Tibial artery (tissue), 4 donors: ENCODE results near the gene ATP10B.

Experiments
- DNase-seq, 2 donors: peaks; one replicate each; pipeline ENCODE4 v3.0.0-alpha.2; 2019
- H3K27ac ChIP-seq, 2 donors: fragments of 200-600 bp; sonication (generic) in 1 of 2; 1 replicate in 1 of 2; 2 replicates in 1 of 2; pipeline ENCODE4 v1.5.1; 2018 to 2019; ENCODE audit warnings: mild to moderate bottlenecking in 1 of 2
- H3K27me3 ChIP-seq, 2 donors: fragments of 200-600 bp; sonication (generic) in 1 of 2; one replicate each; pipeline versions ENCODE4 v1.5.1 to v1.6.0; 2016 to 2019
- H3K36me3 ChIP-seq, 3 donors: fragments of 200-600 bp; sonication (generic) in 2 of 3; one replicate each; pipeline ENCODE4 v1.5.1; 2016 to 2019; ENCODE audit warnings: mild to moderate bottlenecking in 2 of 3
- H3K4me1 ChIP-seq, 4 donors: fragments of 200-600 bp; sonication (generic) in 2 of 4; 1 replicate in 3 of 4; 2 replicates in 1 of 4; pipeline ENCODE4 v1.5.1; 2016 to 2019
- H3K4me3 ChIP-seq, 2 donors: fragments of 200-600 bp; sonication (generic) in 1 of 2; 1 replicate in 1 of 2; 2 replicates in 1 of 2; pipeline ENCODE4 v1.5.1; 2018 to 2019; ENCODE audit warnings: mild to moderate bottlenecking in 2 of 2
- H3K9me3 ChIP-seq, 3 donors: fragments of 200-600 bp; sonication (generic) in 1 of 3; one replicate each; pipeline ENCODE4 v1.5.1; 2016 to 2019
- CTCF ChIP-seq, 2 experiments: fragments of 200-600 bp in 1 of 2; fragments of 450-650 bp in 1 of 2; IDR thresholded peaks; one replicate each; pipeline ENCODE4 v1.5.1; 2017 to 2019; ENCODE audit warnings: antibody characterized with exemption in 2 of 2, mild to moderate bottlenecking in 1 of 2, moderate library complexity in 1 of 2
- intact Hi-C: fragments of 100-400 bp; cut with DNase I; formaldehyde crosslinking; loops from one replicate; pipeline ENCODE4 v1.15.0; 2023; ENCODE audit warnings: low total_unique reads

The ATP10B gene

GRCh38 chr5:160646033-160646432 lies 206.0 kb downstream of the ATP10B start:
- H3K4me3 ChIP-seq, result no peak overlapping the region
- TF ChIP-seq CTCF (IDR thresholded peaks at IDR 0.05), result no peak
- intact Hi-C loops, result no loop called here
- no peak for DNase-seq
- H3K27ac ChIP-seq, result no peak overlapping the region
- H3K4me1 ChIP-seq, result no peaks in the 10 kb centered on the region
- H3K36me3 ChIP-seq, result no peaks in the 10 kb centered on the region
- no peaks in the 10 kb centered on the region for H3K9me3 ChIP-seq
- no peaks in the 10 kb centered on the region for H3K27me3 ChIP-seq

DNA sequence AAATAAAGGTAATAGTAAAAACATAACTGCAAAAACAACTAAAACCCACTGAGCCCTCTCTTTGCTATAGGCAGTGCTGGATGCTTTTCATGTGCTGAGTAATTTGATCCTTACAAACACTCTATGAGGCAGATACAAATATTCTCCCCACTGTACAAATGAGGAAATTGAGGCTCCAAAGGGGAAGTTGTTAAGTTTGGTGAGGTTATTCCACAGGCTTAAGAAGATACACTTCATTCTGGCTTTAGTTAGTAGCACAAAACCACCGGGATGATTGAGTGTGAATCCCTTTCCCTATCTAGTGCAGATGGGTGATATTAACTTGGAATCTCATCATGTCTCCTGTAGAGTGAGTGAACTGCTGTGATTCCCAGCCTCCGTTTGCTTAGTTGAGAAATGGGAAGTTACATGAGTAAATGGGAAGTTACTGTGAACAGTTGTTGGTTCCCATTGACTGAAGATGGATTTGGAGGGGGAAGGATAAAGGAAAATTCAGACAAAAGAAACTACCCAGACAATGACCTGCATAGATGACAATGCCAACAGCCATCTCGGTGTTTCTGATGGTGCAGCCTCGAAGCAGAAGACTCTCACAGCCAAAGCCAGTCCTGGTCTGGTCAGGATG lies 208.3 kb downstream of the ATP10B start:
- TF ChIP-seq CTCF (IDR thresholded peaks at IDR 0.05), result no peak
- Histone ChIP-seq H3K9me3 (no peaks in the 10 kb centered on the region), H3K36me3 (no peaks in the 10 kb centered on the region), H3K4me1 (no peaks in the 10 kb centered on the region), H3K27ac (no peak overlapping the region), H3K4me3 (no peak overlapping the region), H3K27me3 (no peaks in the 10 kb centered on the region)
- intact Hi-C loops, result no loop called here
- DNase-seq, result no peak

GRCh38 chr5:160641405-160641804 lies 210.6 kb downstream of the ATP10B start:
- DNase-seq, result no peak
- Histone ChIP-seq H3K36me3 (no peaks in the 10 kb centered on the region), H3K4me3 (no peak overlapping the region), H3K4me1 (no peaks in the 10 kb centered on the region), H3K9me3 (no peaks in the 10 kb centered on the region), H3K27ac (no peak overlapping the region), H3K27me3 (no peaks in the 10 kb centered on the region)
- TF ChIP-seq CTCF (IDR thresholded peaks at IDR 0.05), result no peak
- intact Hi-C loops, result no loop called here

DNA sequence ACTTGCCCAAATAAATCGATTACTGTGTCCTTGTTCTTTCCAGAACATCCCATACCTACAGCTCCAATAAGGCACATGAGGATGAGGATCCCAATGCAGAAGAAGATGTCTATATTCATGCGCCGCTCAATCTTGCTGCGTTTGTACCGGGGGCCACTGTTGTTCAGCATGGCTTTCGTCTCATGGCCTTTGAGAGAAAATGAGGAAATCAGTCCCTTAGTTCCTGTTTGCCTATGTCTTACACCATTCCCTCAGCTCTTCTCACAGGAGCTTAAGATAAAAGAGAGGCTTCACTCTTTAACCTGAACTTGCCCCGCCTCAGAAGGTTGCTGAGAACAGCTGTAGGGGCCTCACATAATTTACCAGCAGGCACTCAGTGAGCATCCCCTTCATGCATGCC lies 211.6 kb downstream of the ATP10B start:
- DNase-seq, result no peak
- Histone ChIP-seq H3K4me1 (no peaks in the 10 kb centered on the region), H3K4me3 (no peak overlapping the region), H3K27me3 (no peaks in the 10 kb centered on the region), H3K36me3 (no peaks in the 10 kb centered on the region), H3K9me3 (no peaks in the 10 kb centered on the region), H3K27ac (no peak overlapping the region)
- TF ChIP-seq CTCF (IDR thresholded peaks at IDR 0.05), result no peak
- intact Hi-C loops, result no loop called here

DNA sequence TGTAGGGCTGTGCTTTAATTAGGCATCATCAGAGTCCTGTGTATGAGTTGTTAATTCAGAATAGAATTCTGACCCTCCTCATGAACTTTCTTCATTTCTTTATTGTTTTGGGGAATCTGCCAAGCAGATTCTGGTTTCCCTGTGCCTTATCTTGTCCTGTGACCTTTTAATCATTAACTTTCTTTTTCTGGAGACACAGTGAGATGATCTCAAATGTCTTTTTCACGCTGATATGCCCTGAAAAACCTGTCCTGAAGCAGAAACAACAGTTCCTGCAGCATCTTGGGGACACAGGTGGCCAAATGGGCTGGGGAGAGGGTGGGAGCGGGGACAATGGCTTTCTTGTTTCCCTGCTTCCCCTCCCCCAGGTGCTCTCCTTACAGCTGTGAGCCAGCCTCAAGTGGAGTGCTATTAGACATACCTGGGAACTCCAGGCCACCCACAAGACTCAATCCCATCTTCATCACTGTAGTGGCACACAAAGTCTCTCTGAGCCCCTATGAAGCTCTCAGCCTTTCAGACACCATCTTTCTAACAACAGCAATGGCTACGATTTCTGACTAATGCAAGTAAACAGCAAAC lies 213.8 kb downstream of the ATP10B start:
- intact Hi-C loops, result no loop called here
- no peaks in the 10 kb centered on the region for H3K36me3 ChIP-seq
- no peak for DNase-seq
- H3K27ac ChIP-seq, result no peak overlapping the region
- no peaks in the 10 kb centered on the region for H3K27me3 ChIP-seq
- no peak overlapping the region for H3K4me3 ChIP-seq
- no peaks in the 10 kb centered on the region for H3K4me1 ChIP-seq
- TF ChIP-seq CTCF (IDR thresholded peaks at IDR 0.05), result no peak
- H3K9me3 ChIP-seq, result no peaks in the 10 kb centered on the region
